ENCODE data around the gene MPL. TPM values are rescaled to one million over a fixed set of nuclear protein-coding genes. Genes with fewer than 3 reads are reported as not detected.
A peak's percentile ranks its signal among the peaks of the same experiment; 100 is the strongest.

Gene MPL
- total and polyA plus RNA-seq, 2 of the 13 experiments (the other 11 are each of a cell fraction or from before 2014, with no cell fraction given) = not detected

DNA sequence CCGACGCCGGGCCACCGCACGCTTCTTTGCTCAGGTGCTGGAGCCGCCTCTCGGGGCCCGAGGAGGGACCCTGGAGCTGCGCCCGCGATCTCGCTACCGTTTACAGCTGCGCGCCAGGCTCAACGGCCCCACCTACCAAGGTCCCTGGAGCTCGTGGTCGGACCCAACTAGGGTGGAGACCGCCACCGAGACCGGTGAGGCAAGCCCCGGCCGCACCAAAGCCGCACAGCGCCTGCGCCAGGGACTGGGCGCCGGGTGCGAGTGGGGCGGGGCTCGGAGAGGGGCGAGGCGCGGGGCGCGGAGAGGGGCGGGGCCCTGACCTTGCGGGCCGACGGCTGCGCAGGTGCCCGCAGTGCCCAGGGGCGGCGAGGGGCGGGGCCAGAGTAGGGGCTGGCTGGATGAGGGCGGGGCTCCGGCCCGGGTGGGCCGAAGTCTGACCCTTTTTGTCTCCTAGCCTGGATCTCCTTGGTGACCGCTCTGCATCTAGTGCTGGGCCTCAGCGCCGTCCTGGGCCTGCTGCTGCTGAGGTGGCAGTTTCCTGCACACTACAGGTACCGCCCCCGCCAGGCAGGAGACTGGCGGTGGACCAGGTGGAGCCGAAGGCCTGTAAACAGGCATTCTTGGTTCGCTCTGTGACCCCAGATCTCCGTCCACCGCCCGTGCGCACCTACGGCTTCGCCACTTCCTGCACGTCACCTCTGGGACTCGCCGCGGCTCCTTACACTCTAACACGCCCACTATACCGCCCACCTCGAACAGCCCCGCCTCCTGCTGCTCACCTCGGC is 11.4 kb downstream of the MPL start (continued):
- TF ChIP-seq KDM6A (CRISPR knock-in tag; IDR thresholded peaks at IDR 0.05; ENCODE audit: low read depth) (no peak), ZNF878 (CRISPR knock-in tag; IDR thresholded peaks at IDR 0.05) (no peak), ZNF296 (CRISPR knock-in tag; conservative IDR thresholded peaks at IDR 0.05) (0 out of 2 replicates have a peak, but pooled peaks have one; percentile 59), TOPORS (CRISPR knock-in tag; IDR thresholded peaks at IDR 0.05) (no peak), CENPT (CRISPR knock-in tag; IDR thresholded peaks at IDR 0.05; ENCODE audit: low read depth) (no peak), HMGA1 (CRISPR knock-in tag; conservative IDR thresholded peaks at IDR 0.05) (no peak), NR3C1 (CRISPR knock-in tag; IDR thresholded peaks at IDR 0.05) (no peak), KDM5B (CRISPR knock-in tag; IDR thresholded peaks at IDR 0.05; ENCODE audit: borderline replicate concordance) (peak; percentile 83; the same call in 1 of the 2 replicates), ASH2L (IDR thresholded peaks at IDR 0.05; ENCODE audit: insufficient read length, low read depth, low read length) (peak; percentile 37), GABPA (IDR thresholded peaks at IDR 0.05; ENCODE audit: low read depth, low read length) (peak; percentile 39; the same call in 1 of the 2 replicates), GABPA (CRISPR knock-in tag; IDR thresholded peaks at IDR 0.05; ENCODE audit: low read depth) (peak; percentile 84), CHD4 (IDR thresholded peaks at IDR 0.05; ENCODE audit: borderline replicate concordance, low read length) (no peak), ZNF232 (CRISPR knock-in tag; IDR thresholded peaks at IDR 0.05; ENCODE audit: borderline replicate concordance) (peak; percentile 69), MAF1 (CRISPR knock-in tag; IDR thresholded peaks at IDR 0.05; ENCODE audit: borderline replicate concordance) (peak; percentile 70; the same call in 1 of the 2 replicates)
- TF ChIP-seq, protein P1, sequence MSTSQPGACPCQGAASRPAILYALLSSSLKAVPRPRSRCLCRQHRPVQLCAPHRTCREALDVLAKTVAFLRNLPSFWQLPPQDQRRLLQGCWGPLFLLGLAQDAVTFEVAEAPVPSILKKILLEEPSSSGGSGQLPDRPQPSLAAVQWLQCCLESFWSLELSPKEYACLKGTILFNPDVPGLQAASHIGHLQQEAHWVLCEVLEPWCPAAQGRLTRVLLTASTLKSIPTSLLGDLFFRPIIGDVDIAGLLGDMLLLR (CRISPR knock-in tag; IDR thresholded peaks at IDR 0.05) = 0 out of 2 replicates have a peak, but pooled peaks have one; percentile 2
- TF ChIP-seq, protein P2, sequence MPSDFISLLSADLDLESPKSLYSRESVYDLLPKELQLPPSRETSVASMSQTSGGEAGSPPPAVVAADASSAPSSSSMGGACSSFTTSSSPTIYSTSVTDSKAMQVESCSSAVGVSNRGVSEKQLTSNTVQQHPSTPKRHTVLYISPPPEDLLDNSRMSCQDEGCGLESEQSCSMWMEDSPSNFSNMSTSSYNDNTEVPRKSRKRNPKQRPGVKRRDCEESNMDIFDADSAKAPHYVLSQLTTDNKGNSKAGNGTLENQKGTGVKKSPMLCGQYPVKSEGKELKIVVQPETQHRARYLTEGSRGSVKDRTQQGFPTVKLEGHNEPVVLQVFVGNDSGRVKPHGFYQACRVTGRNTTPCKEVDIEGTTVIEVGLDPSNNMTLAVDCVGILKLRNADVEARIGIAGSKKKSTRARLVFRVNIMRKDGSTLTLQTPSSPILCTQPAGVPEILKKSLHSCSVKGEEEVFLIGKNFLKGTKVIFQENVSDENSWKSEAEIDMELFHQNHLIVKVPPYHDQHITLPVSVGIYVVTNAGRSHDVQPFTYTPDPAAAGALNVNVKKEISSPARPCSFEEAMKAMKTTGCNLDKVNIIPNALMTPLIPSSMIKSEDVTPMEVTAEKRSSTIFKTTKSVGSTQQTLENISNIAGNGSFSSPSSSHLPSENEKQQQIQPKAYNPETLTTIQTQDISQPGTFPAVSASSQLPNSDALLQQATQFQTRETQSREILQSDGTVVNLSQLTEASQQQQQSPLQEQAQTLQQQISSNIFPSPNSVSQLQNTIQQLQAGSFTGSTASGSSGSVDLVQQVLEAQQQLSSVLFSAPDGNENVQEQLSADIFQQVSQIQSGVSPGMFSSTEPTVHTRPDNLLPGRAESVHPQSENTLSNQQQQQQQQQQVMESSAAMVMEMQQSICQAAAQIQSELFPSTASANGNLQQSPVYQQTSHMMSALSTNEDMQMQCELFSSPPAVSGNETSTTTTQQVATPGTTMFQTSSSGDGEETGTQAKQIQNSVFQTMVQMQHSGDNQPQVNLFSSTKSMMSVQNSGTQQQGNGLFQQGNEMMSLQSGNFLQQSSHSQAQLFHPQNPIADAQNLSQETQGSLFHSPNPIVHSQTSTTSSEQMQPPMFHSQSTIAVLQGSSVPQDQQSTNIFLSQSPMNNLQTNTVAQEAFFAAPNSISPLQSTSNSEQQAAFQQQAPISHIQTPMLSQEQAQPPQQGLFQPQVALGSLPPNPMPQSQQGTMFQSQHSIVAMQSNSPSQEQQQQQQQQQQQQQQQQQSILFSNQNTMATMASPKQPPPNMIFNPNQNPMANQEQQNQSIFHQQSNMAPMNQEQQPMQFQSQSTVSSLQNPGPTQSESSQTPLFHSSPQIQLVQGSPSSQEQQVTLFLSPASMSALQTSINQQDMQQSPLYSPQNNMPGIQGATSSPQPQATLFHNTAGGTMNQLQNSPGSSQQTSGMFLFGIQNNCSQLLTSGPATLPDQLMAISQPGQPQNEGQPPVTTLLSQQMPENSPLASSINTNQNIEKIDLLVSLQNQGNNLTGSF (CRISPR knock-in tag; IDR thresholded peaks at IDR 0.05) = peak; percentile 47; the same call in 1 of the 2 replicates
- TF ChIP-seq, protein P3, sequence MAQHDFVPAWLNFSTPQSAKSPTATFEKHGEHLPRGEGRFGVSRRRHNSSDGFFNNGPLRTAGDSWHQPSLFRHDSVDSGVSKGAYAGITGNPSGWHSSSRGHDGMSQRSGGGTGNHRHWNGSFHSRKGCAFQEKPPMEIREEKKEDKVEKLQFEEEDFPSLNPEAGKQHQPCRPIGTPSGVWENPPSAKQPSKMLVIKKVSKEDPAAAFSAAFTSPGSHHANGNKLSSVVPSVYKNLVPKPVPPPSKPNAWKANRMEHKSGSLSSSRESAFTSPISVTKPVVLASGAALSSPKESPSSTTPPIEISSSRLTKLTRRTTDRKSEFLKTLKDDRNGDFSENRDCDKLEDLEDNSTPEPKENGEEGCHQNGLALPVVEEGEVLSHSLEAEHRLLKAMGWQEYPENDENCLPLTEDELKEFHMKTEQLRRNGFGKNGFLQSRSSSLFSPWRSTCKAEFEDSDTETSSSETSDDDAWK (CRISPR knock-in tag; IDR thresholded peaks at IDR 0.05) = no peak
- TF ChIP-seq, protein P4, sequence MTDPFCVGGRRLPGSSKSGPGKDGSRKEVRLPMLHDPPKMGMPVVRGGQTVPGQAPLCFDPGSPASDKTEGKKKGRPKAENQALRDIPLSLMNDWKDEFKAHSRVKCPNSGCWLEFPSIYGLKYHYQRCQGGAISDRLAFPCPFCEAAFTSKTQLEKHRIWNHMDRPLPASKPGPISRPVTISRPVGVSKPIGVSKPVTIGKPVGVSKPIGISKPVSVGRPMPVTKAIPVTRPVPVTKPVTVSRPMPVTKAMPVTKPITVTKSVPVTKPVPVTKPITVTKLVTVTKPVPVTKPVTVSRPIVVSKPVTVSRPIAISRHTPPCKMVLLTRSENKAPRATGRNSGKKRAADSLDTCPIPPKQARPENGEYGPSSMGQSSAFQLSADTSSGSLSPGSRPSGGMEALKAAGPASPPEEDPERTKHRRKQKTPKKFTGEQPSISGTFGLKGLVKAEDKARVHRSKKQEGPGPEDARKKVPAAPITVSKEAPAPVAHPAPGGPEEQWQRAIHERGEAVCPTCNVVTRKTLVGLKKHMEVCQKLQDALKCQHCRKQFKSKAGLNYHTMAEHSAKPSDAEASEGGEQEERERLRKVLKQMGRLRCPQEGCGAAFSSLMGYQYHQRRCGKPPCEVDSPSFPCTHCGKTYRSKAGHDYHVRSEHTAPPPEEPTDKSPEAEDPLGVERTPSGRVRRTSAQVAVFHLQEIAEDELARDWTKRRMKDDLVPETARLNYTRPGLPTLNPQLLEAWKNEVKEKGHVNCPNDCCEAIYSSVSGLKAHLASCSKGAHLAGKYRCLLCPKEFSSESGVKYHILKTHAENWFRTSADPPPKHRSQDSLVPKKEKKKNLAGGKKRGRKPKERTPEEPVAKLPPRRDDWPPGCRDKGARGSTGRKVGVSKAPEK (CRISPR knock-in tag; IDR thresholded peaks at IDR 0.05; ENCODE audit: borderline replicate concordance) = no peak

Measured in HepG2 (cell line).